KMS-11 (cell line): ENCODE measurements around the gene OR9A2.

Experiments used
- H2AFZ ChIP-seq: fragments of 200-600 bp; sonication (generic); 2 replicates; pipeline ENCODE4 v1.6.1; 2016; ENCODE audit warnings: antibody characterized with exemption, mixed run types, low read depth
- H3K27ac ChIP-seq: fragments of 200-600 bp; sonication (generic); 2 replicates; pipeline ENCODE4 v1.6.1; 2016; ENCODE audit warnings: mild to moderate bottlenecking, mixed run types
- H3K27me3 ChIP-seq: fragments of 200-600 bp; sonication (generic); 2 replicates; pipeline ENCODE4 v1.6.1; 2017; ENCODE audit warnings: mild to moderate bottlenecking, low read depth, mixed run types, moderate library complexity; ENCODE audit not compliant: insufficient read depth
- H3K36me3 ChIP-seq: fragments of 200-600 bp; sonication (generic); 2 replicates; pipeline ENCODE4 v1.6.1; 2017; ENCODE audit warnings: mild to moderate bottlenecking, mixed run types; ENCODE audit not compliant: insufficient read depth
- H3K4me1 ChIP-seq: fragments of 200-600 bp; sonication (generic); 2 replicates; pipeline ENCODE4 v1.6.1; 2016; ENCODE audit warnings: mild to moderate bottlenecking, low read depth, mixed run types; ENCODE audit not compliant: poor library complexity, severe bottlenecking
- H3K4me2 ChIP-seq: fragments of 200-600 bp; sonication (generic); 2 replicates; pipeline ENCODE4 v1.7.0; 2016; ENCODE audit warnings: mild to moderate bottlenecking, mixed run types
- H3K4me3 ChIP-seq: fragments of 200-600 bp; sonication (generic); IDR thresholded peaks from 2 replicates; pipeline ENCODE4 v1.6.1; 2017; ENCODE audit warnings: low read depth, low read length, mixed read lengths; ENCODE audit not compliant: insufficient read depth
- H3K79me2 ChIP-seq: fragments of 200-600 bp; sonication (generic); 2 replicates; pipeline ENCODE4 v1.6.1; 2016; ENCODE audit warnings: low read depth, mixed run types; ENCODE audit not compliant: insufficient read depth
- H3K9ac ChIP-seq: fragments of 200-600 bp; sonication (generic); 2 replicates; pipeline ENCODE4 v1.6.1; 2016; ENCODE audit warnings: mild to moderate bottlenecking, mixed run types
- H4K20me1 ChIP-seq: fragments of 200-600 bp; sonication (generic); 2 replicates; pipeline ENCODE4 v1.6.1; 2016; ENCODE audit warnings: mild to moderate bottlenecking, mixed run types; ENCODE audit not compliant: insufficient read depth
- CTCF ChIP-seq: fragments of 200-600 bp; sonication (generic); conservative IDR thresholded peaks from 2 replicates; pipeline ENCODE4 v1.6.1; 2017; ENCODE audit warnings: low read depth, mild to moderate bottlenecking, antibody characterized with exemption, low read length, moderate library complexity, mixed read lengths

The OR9A2 gene

GRCh38 chr7:142999793-143000192, 27.1 kb downstream of the OR9A2 start:
- TF ChIP-seq CTCF: no peak
- H4K20me1 ChIP-seq: no peaks in the 10 kb centered on the region
- H3K36me3 ChIP-seq: no peaks in the 10 kb centered on the region
- H3K27ac ChIP-seq: no peak overlapping the region
- no peak overlapping the region for H3K4me3 ChIP-seq
- H3K4me1 ChIP-seq: peaks cover 4% of the 10 kb centered on the region
- H3K4me2 ChIP-seq: no peak overlapping the region
- no peaks in the 10 kb centered on the region for H3K79me2 ChIP-seq
- H3K9ac ChIP-seq: no peak overlapping the region
- no peak overlapping the region for H2AFZ ChIP-seq
- H3K27me3 ChIP-seq: no peaks in the 10 kb centered on the region

- H3K4me2 ChIP-seq: no peak overlapping the region
- TF ChIP-seq CTCF: no peak
- no peak overlapping the region for H3K4me3 ChIP-seq
- no peaks in the 10 kb centered on the region for H3K79me2 ChIP-seq
- H2AFZ ChIP-seq: no peak overlapping the region
- no peak overlapping the region for H3K9ac ChIP-seq
- no peaks in the 10 kb centered on the region for H4K20me1 ChIP-seq
- H3K36me3 ChIP-seq: no peaks in the 10 kb centered on the region
- no peaks in the 10 kb centered on the region for H3K27me3 ChIP-seq
- peaks cover 4% of the 10 kb centered on the region for H3K4me1 ChIP-seq
- no peak overlapping the region for H3K27ac ChIP-seq
Measured at GRCh38 chr7:142998966-142999365, 28.0 kb downstream of the OR9A2 start.

- no peaks in the 10 kb centered on the region for H3K27me3 ChIP-seq
Measured at GRCh38 chr7:142997456-142997989, 29.4 kb downstream of the OR9A2 start.

GRCh38 chr7:142992427-142992826, 34.5 kb downstream of the OR9A2 start:
- TF ChIP-seq CTCF: no peak
- Histone ChIP-seq H2AFZ (no peak overlapping the region), H3K79me2 (no peaks in the 10 kb centered on the region), H3K9ac (no peak overlapping the region), H3K27ac (no peak overlapping the region), H3K4me3 (no peak overlapping the region), H4K20me1 (no peaks in the 10 kb centered on the region), H3K4me1 (no peaks in the 10 kb centered on the region), H3K36me3 (no peaks in the 10 kb centered on the region), H3K4me2 (no peak overlapping the region), H3K27me3 (no peaks in the 10 kb centered on the region)

More at GRCh38 chr7:142997456-142997989, 29.4 kb downstream of the OR9A2 start:
- no peak for TF ChIP-seq CTCF
- H4K20me1 ChIP-seq: no peaks in the 10 kb centered on the region
- H2AFZ ChIP-seq: no peak overlapping the region
- H3K9ac ChIP-seq: no peak overlapping the region
- no peaks in the 10 kb centered on the region for H3K4me1 ChIP-seq
- no peak overlapping the region for H3K4me3 ChIP-seq
- H3K4me2 ChIP-seq: no peak overlapping the region
- H3K79me2 ChIP-seq: no peaks in the 10 kb centered on the region
- no peaks in the 10 kb centered on the region for H3K36me3 ChIP-seq
- no peak overlapping the region for H3K27ac ChIP-seq
